ENCODE results near the gene SLC25A30. TPM values are rescaled to one million over a fixed set of nuclear protein-coding genes. Genes with fewer than 3 reads are reported as not detected.

The SLC25A30 gene
- total and polyA plus RNA-seq, 9 of the 15 experiments (the other 6 are each of a cell fraction or from before 2014, with no cell fraction given): 1.1 to 11.1 (median 5.6) TPM

DNA sequence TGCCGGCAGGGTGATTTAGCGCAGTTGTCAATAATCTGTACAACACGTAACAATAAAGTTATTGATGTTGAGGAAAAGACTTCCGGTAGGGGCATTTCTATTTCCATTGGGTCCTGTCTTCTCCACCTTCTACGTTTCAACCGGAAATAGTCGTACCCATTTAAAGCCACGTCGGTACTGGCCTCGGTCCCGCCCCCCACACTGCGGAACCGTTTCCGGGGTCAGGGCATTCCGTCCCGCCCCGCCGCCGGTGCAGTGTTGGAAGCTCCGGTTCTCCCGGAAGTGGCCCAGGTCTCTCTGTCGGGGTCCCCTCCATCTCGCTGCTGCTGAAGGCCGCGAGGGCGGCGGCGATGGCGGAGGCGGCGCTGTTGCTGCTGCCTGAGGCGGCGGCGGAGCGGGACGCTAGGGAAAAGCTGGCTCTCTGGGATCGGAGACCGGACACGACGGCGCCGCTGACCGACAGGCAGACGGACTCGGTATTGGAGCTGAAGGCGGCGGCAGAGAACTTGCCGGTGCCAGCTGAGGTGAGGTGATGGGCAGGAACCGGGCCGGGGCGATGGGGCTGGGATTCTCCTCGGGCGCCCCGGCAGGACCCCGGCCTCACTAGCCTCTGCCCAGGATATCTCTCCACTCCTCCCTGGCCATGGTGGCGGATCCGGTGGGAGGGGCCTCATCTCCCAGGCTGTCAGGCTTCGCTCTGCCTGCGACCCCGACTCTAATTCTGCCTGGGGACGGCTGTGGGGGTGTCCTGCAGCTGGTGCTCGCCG lies 46.7 kb upstream of the SLC25A30 start, which contains the start of gene COG3 (continued):
- TF ChIP-seq SAP30 (IDR thresholded peaks at IDR 0.05; ENCODE audit: borderline replicate concordance, insufficient read depth, low read depth, low read length, poor library complexity, severe bottlenecking) (peak; percentile 57), JUNB (CRISPR knock-in tag; conservative IDR thresholded peaks at IDR 0.05) (no peak), MED1 (CRISPR knock-in tag; IDR thresholded peaks at IDR 0.05; ENCODE audit: borderline replicate concordance) (no peak), RBM34 (IDR thresholded peaks at IDR 0.05; ENCODE audit: borderline replicate concordance, insufficient read depth, low read length) (no peak), HIVEP1 (CRISPR knock-in tag; IDR thresholded peaks at IDR 0.05) (no peak), SMARCA4 (IDR thresholded peaks at IDR 0.05) (no peak), KAT7 (CRISPR knock-in tag; IDR thresholded peaks at IDR 0.05; ENCODE audit: borderline replicate concordance) (no peak), ZNF124 (CRISPR knock-in tag; IDR thresholded peaks at IDR 0.05) (no peak), ZNF695 (CRISPR knock-in tag; IDR thresholded peaks at IDR 0.05) (no peak), ZNF830 (CRISPR knock-in tag; IDR thresholded peaks at IDR 0.05) (no peak), ZNF174 (CRISPR knock-in tag; IDR thresholded peaks at IDR 0.05) (no peak), ZNF589 (CRISPR knock-in tag; IDR thresholded peaks at IDR 0.05; ENCODE audit: low read depth) (0 out of 2 replicates have a peak, but pooled peaks have one; percentile 4), TGIF2 (CRISPR knock-in tag; IDR thresholded peaks at IDR 0.05) (0 out of 2 replicates have a peak, but pooled peaks have one; percentile 22), HDAC3 (IDR thresholded peaks at IDR 0.05; ENCODE audit: borderline replicate concordance, partially characterized antibody) (no peak)
- TF ChIP-seq, protein P1, sequence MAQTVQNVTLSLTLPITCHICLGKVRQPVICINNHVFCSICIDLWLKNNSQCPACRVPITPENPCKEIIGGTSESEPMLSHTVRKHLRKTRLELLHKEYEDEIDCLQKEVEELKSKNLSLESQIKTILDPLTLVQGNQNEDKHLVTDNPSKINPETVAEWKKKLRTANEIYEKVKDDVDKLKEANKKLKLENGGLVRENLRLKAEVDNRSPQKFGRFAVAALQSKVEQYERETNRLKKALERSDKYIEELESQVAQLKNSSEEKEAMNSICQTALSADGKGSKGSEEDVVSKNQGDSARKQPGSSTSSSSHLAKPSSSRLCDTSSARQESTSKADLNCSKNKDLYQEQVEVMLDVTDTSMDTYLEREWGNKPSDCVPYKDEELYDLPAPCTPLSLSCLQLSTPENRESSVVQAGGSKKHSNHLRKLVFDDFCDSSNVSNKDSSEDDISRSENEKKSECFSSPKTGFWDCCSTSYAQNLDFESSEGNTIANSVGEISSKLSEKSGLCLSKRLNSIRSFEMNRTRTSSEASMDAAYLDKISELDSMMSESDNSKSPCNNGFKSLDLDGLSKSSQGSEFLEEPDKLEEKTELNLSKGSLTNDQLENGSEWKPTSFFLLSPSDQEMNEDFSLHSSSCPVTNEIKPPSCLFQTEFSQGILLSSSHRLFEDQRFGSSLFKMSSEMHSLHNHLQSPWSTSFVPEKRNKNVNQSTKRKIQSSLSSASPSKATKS (CRISPR knock-in tag; IDR thresholded peaks at IDR 0.05): no peak
- TF ChIP-seq, protein P2, sequence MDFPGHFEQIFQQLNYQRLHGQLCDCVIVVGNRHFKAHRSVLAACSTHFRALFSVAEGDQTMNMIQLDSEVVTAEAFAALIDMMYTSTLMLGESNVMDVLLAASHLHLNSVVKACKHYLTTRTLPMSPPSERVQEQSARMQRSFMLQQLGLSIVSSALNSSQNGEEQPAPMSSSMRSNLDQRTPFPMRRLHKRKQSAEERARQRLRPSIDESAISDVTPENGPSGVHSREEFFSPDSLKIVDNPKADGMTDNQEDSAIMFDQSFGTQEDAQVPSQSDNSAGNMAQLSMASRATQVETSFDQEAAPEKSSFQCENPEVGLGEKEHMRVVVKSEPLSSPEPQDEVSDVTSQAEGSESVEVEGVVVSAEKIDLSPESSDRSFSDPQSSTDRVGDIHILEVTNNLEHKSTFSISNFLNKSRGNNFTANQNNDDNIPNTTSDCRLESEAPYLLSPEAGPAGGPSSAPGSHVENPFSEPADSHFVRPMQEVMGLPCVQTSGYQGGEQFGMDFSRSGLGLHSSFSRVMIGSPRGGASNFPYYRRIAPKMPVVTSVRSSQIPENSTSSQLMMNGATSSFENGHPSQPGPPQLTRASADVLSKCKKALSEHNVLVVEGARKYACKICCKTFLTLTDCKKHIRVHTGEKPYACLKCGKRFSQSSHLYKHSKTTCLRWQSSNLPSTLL (IDR thresholded peaks at IDR 0.05): no peak
- TF ChIP-seq, protein P3, sequence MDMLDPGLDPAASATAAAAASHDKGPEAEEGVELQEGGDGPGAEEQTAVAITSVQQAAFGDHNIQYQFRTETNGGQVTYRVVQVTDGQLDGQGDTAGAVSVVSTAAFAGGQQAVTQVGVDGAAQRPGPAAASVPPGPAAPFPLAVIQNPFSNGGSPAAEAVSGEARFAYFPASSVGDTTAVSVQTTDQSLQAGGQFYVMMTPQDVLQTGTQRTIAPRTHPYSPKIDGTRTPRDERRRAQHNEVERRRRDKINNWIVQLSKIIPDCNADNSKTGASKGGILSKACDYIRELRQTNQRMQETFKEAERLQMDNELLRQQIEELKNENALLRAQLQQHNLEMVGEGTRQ (CRISPR knock-in tag; IDR thresholded peaks at IDR 0.05): no peak
- TF ChIP-seq, protein P4, sequence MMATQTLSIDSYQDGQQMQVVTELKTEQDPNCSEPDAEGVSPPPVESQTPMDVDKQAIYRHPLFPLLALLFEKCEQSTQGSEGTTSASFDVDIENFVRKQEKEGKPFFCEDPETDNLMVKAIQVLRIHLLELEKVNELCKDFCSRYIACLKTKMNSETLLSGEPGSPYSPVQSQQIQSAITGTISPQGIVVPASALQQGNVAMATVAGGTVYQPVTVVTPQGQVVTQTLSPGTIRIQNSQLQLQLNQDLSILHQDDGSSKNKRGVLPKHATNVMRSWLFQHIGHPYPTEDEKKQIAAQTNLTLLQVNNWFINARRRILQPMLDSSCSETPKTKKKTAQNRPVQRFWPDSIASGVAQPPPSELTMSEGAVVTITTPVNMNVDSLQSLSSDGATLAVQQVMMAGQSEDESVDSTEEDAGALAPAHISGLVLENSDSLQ (IDR thresholded peaks at IDR 0.05): peak; percentile 90
- TF ChIP-seq, protein P5, sequence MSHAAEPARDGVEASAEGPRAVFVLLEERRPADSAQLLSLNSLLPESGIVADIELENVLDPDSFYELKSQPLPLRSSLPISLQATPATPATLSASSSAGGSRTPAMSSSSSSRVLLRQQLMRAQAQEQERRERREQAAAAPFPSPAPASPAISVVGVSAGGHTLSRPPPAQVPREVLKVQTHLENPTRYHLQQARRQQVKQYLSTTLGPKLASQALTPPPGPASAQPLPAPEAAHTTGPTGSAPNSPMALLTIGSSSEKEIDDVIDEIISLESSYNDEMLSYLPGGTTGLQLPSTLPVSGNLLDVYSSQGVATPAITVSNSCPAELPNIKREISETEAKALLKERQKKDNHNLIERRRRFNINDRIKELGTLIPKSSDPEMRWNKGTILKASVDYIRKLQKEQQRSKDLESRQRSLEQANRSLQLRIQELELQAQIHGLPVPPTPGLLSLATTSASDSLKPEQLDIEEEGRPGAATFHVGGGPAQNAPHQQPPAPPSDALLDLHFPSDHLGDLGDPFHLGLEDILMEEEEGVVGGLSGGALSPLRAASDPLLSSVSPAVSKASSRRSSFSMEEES (CRISPR knock-in tag; IDR thresholded peaks at IDR 0.05): no peak

Data from K562 (cell line).